ENCODE data around the gene CBR1. TPM values are rescaled to one million over a fixed set of nuclear protein-coding genes. Genes with fewer than 3 reads are reported as not detected.

Gene CBR1
- total RNA-seq, 1 experiment from 2014 or later: 81.8 TPM

- Histone ChIP-seq H3K4me1 (ENCODE audit: insufficient read depth, low read length, poor library complexity, severe bottlenecking) (peaks cover 30% of the 10 kb centered on the region), H3K36me3 (ENCODE audit: insufficient read depth, low read length, poor library complexity, severe bottlenecking) (no peaks in the 10 kb centered on the region), H3K27ac (ENCODE audit: low read depth, low read length, poor library complexity, severe bottlenecking) (no peak overlapping the region), H3K4me3 (ENCODE audit: low read depth, low read length, poor library complexity, severe bottlenecking) (no peak overlapping the region), H3K27me3 (replicated peaks; ENCODE audit: insufficient read depth, low read depth, low read length, poor library complexity) (no peaks in the 10 kb centered on the region), H3K9me3 (ENCODE audit: low read depth, low read length, poor library complexity, severe bottlenecking) (peaks cover 19% of the 10 kb centered on the region)
- BruUV-seq (replicated peaks): no TSS peak
- ChIA-PET CTCF (no interaction called here), POLR2A (ENCODE audit: low non-redundant PET) (no interaction called here)
- intact Hi-C loops (cut with micrococcal nuclease; ENCODE audit: unreplicated experiment): no loop called here
- no peak for DNase-seq (ENCODE audit: low spot score)
- TF ChIP-seq, protein P1, sequence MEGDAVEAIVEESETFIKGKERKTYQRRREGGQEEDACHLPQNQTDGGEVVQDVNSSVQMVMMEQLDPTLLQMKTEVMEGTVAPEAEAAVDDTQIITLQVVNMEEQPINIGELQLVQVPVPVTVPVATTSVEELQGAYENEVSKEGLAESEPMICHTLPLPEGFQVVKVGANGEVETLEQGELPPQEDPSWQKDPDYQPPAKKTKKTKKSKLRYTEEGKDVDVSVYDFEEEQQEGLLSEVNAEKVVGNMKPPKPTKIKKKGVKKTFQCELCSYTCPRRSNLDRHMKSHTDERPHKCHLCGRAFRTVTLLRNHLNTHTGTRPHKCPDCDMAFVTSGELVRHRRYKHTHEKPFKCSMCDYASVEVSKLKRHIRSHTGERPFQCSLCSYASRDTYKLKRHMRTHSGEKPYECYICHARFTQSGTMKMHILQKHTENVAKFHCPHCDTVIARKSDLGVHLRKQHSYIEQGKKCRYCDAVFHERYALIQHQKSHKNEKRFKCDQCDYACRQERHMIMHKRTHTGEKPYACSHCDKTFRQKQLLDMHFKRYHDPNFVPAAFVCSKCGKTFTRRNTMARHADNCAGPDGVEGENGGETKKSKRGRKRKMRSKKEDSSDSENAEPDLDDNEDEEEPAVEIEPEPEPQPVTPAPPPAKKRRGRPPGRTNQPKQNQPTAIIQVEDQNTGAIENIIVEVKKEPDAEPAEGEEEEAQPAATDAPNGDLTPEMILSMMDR (conservative IDR thresholded peaks at IDR 0.05; ENCODE audit: low read depth, low read length): no peak
- no peak for TF ChIP-seq EZH2 (IDR thresholded peaks at IDR 0.05; ENCODE audit: borderline replicate concordance, low read depth, low read length, poor library complexity, severe bottlenecking)
Measured at GRCh38 chr21:36096398-36097290, 26.8 kb downstream of the CBR1 start.

GRCh38 chr21:36097427-36098181 is 27.8 kb downstream of the CBR1 start:
- intact Hi-C loops (cut with micrococcal nuclease; ENCODE audit: unreplicated experiment): no loop called here
- no peaks in the 10 kb centered on the region for H3K27me3 ChIP-seq (replicated peaks; ENCODE audit: insufficient read depth, low read depth, low read length, poor library complexity)
- BruUV-seq (replicated peaks): no TSS peak

DNA sequence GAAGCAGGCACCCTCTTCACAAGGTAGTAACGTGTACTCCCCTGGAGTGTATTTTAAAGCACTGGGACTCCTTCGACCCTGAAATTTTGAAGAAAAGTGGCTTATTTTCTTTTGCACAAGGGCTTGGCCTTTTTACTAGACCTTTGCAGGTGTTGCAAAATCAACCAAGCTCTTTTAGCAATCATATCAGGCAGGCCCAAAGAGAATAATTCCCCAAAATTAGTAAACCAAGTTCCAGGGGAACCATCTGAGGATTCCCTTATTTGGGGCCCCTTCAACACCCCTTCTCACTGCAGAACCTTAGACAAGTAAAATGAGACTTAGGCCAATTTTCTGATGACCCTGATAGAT is 28.3 kb downstream of the CBR1 start:
- H3K4me3 ChIP-seq (ENCODE audit: low read depth, low read length, poor library complexity, severe bottlenecking): no peak overlapping the region
- ChIA-PET POLR2A (ENCODE audit: low non-redundant PET) (no interaction called here), CTCF (no interaction called here)
- peaks cover 17% of the 10 kb centered on the region for H3K9me3 ChIP-seq (ENCODE audit: low read depth, low read length, poor library complexity, severe bottlenecking)
- no peaks in the 10 kb centered on the region for H3K27me3 ChIP-seq (replicated peaks; ENCODE audit: insufficient read depth, low read depth, low read length, poor library complexity)
- BruUV-seq (replicated peaks): no TSS peak
- TF ChIP-seq EZH2 (IDR thresholded peaks at IDR 0.05; ENCODE audit: borderline replicate concordance, low read depth, low read length, poor library complexity, severe bottlenecking): no peak
- TF ChIP-seq, protein P1 (conservative IDR thresholded peaks at IDR 0.05; ENCODE audit: low read depth, low read length): no peak
- intact Hi-C loops (cut with micrococcal nuclease; ENCODE audit: unreplicated experiment): no loop called here
- no peak overlapping the region for H3K27ac ChIP-seq (ENCODE audit: low read depth, low read length, poor library complexity, severe bottlenecking)
- DNase-seq (ENCODE audit: low spot score): no peak
- no peaks in the 10 kb centered on the region for H3K36me3 ChIP-seq (ENCODE audit: insufficient read depth, low read length, poor library complexity, severe bottlenecking)
- peaks cover 32% of the 10 kb centered on the region for H3K4me1 ChIP-seq (ENCODE audit: insufficient read depth, low read length, poor library complexity, severe bottlenecking)

More at GRCh38 chr21:36097427-36098181, 27.8 kb downstream of the CBR1 start:
- H3K4me1 ChIP-seq (ENCODE audit: insufficient read depth, low read length, poor library complexity, severe bottlenecking): peaks cover 32% of the 10 kb centered on the region
- DNase-seq (ENCODE audit: low spot score): peak; percentile 78
- ChIA-PET POLR2A (ENCODE audit: low non-redundant PET) (no interaction called here), CTCF (no interaction called here)
- peaks cover 19% of the 10 kb centered on the region for H3K9me3 ChIP-seq (ENCODE audit: low read depth, low read length, poor library complexity, severe bottlenecking)
- TF ChIP-seq, protein P1 (conservative IDR thresholded peaks at IDR 0.05; ENCODE audit: low read depth, low read length): no peak
- no peak for TF ChIP-seq EZH2 (IDR thresholded peaks at IDR 0.05; ENCODE audit: borderline replicate concordance, low read depth, low read length, poor library complexity, severe bottlenecking)
- H3K27ac ChIP-seq (ENCODE audit: low read depth, low read length, poor library complexity, severe bottlenecking): no peak overlapping the region
- H3K36me3 ChIP-seq (ENCODE audit: insufficient read depth, low read length, poor library complexity, severe bottlenecking): no peaks in the 10 kb centered on the region
- no peak overlapping the region for H3K4me3 ChIP-seq (ENCODE audit: low read depth, low read length, poor library complexity, severe bottlenecking)

Measured in A673 (cell line).